Mammary epithelial cell (primary cell): Measurements from ENCODE around the gene IRF2.

Experiments used
- EZH2 ChIP-seq: IDR thresholded peaks from 2 replicates; pipeline ENCODE4 v1.6.1; 2012; ENCODE audit warnings: low read length, inconsistent platforms, borderline replicate concordance
- TF ChIP-seq, protein P1 (sequence below), 2 donors: IDR thresholded peaks in 1 of 2; conservative IDR thresholded peaks in 1 of 2; 2 replicates each; pipeline ENCODE4 v1.5.1; 2011 to 2012; ENCODE audit warnings: inconsistent platforms in 2 of 2, low read length in 2 of 2, mild to moderate bottlenecking in 2 of 2, control low read depth in 1 of 2, low read depth in 1 of 2; ENCODE audit not compliant: insufficient read depth in 1 of 2; ENCODE audit errors: extremely low read depth in 1 of 2

DNA sequence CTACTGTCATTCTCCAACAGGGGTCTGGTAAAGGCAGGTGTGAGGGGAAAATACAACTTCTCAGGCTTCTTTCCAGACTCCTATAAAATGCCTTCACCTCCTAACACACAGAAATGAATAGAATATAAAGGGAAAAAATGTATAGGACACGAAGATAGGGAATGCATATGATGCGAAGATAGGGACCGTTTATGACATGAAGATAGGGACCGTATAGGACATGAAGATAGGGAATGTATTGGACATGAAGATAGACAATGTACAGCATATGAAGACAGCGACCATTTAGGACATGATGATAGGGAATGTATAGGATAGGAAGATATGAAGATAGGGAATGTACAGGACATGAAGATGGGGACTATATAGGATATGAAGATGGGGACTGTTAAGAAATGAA lies 10.5 kb downstream of the IRF2 start:
- TF ChIP-seq, protein P1, sequence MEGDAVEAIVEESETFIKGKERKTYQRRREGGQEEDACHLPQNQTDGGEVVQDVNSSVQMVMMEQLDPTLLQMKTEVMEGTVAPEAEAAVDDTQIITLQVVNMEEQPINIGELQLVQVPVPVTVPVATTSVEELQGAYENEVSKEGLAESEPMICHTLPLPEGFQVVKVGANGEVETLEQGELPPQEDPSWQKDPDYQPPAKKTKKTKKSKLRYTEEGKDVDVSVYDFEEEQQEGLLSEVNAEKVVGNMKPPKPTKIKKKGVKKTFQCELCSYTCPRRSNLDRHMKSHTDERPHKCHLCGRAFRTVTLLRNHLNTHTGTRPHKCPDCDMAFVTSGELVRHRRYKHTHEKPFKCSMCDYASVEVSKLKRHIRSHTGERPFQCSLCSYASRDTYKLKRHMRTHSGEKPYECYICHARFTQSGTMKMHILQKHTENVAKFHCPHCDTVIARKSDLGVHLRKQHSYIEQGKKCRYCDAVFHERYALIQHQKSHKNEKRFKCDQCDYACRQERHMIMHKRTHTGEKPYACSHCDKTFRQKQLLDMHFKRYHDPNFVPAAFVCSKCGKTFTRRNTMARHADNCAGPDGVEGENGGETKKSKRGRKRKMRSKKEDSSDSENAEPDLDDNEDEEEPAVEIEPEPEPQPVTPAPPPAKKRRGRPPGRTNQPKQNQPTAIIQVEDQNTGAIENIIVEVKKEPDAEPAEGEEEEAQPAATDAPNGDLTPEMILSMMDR (conservative IDR thresholded peaks at IDR 0.05 in 1 of 2, IDR thresholded peaks at IDR 0.05 in 1 of 2; ENCODE audit: extremely low read depth in 1 of 2, insufficient read depth in 1 of 2, low read depth in 1 of 2, low read length in 2 of 2), result no peak
- TF ChIP-seq EZH2, result no peak
